ENCODE data around the gene ANO3.

The ANO3 gene

GRCh38 chr11:26324270-26324669 lies 7.7 kb upstream of the ANO3 start:
- H3K9ac ChIP-seq (ENCODE audit: low read length): no peak overlapping the region
- no peak overlapping the region for H3K4me3 ChIP-seq (ENCODE audit: low read length)
- H3K9me3 ChIP-seq (ENCODE audit: control insufficient read depth, low read length): no peaks in the 10 kb centered on the region
- no peaks in the 10 kb centered on the region for H3K36me3 ChIP-seq (ENCODE audit: control insufficient read depth, insufficient read depth, low read length)
- H3K27me3 ChIP-seq (ENCODE audit: control insufficient read depth, insufficient read depth, low read length): no peaks in the 10 kb centered on the region
- H3K4me1 ChIP-seq (ENCODE audit: control insufficient read depth, insufficient read depth, low read length): no peaks in the 10 kb centered on the region

GRCh38 chr11:26326793-26327400 lies 5.0 kb upstream of the ANO3 start:
- no peak overlapping the region for H3K9ac ChIP-seq (ENCODE audit: low read length)
- H3K4me1 ChIP-seq (ENCODE audit: control insufficient read depth, insufficient read depth, low read length): no peaks in the 10 kb centered on the region
- peaks cover 9% of the 10 kb centered on the region for H3K27me3 ChIP-seq (ENCODE audit: control insufficient read depth, insufficient read depth, low read length)
- no peaks in the 10 kb centered on the region for H3K9me3 ChIP-seq (ENCODE audit: control insufficient read depth, low read length)
- no peaks in the 10 kb centered on the region for H3K36me3 ChIP-seq (ENCODE audit: control insufficient read depth, insufficient read depth, low read length)
- no peak overlapping the region for H3K4me3 ChIP-seq (ENCODE audit: low read length)

- H3K27me3 ChIP-seq (ENCODE audit: control insufficient read depth, insufficient read depth, low read length): peaks cover 16% of the 10 kb centered on the region
- no peak overlapping the region for H3K9ac ChIP-seq (ENCODE audit: low read length)
Measured at GRCh38 chr11:26329206-26329605, 2.7 kb upstream of the ANO3 start.

GRCh38 chr11:26330262-26330661 lies 1.7 kb upstream of the ANO3 start:
- Histone ChIP-seq H3K4me1 (ENCODE audit: control insufficient read depth, insufficient read depth, low read length) (no peaks in the 10 kb centered on the region), H3K4me3 (ENCODE audit: low read length) (no peak overlapping the region)

More at GRCh38 chr11:26329206-26329605, 2.7 kb upstream of the ANO3 start:
- no peak overlapping the region for H3K4me3 ChIP-seq (ENCODE audit: low read length)
- no peaks in the 10 kb centered on the region for H3K36me3 ChIP-seq (ENCODE audit: control insufficient read depth, insufficient read depth, low read length)
- H3K9me3 ChIP-seq (ENCODE audit: control insufficient read depth, low read length): no peaks in the 10 kb centered on the region
- H3K4me1 ChIP-seq (ENCODE audit: control insufficient read depth, insufficient read depth, low read length): no peaks in the 10 kb centered on the region

GRCh38 chr11:26332572-26332915 lies 614 bp downstream of the ANO3 start:
- Histone ChIP-seq H3K4me3 (ENCODE audit: low read length) (no peak overlapping the region), H3K9ac (ENCODE audit: low read length) (no peak overlapping the region), H3K4me1 (ENCODE audit: control insufficient read depth, insufficient read depth, low read length) (no peaks in the 10 kb centered on the region), H3K27me3 (ENCODE audit: control insufficient read depth, insufficient read depth, low read length) (peaks cover 25% of the 10 kb centered on the region), H3K9me3 (ENCODE audit: control insufficient read depth, low read length) (no peaks in the 10 kb centered on the region), H3K36me3 (ENCODE audit: control insufficient read depth, insufficient read depth, low read length) (no peaks in the 10 kb centered on the region)

More at GRCh38 chr11:26330262-26330661, 1.7 kb upstream of the ANO3 start:
- H3K9ac ChIP-seq (ENCODE audit: low read length): no peak overlapping the region
- no peaks in the 10 kb centered on the region for H3K36me3 ChIP-seq (ENCODE audit: control insufficient read depth, insufficient read depth, low read length)
- H3K27me3 ChIP-seq (ENCODE audit: control insufficient read depth, insufficient read depth, low read length): peaks cover 18% of the 10 kb centered on the region
- no peaks in the 10 kb centered on the region for H3K9me3 ChIP-seq (ENCODE audit: control insufficient read depth, low read length)

GRCh38 chr11:26333906-26334305 lies 2.0 kb downstream of the ANO3 start:
- no peak overlapping the region for H3K9ac ChIP-seq (ENCODE audit: low read length)
- H3K27me3 ChIP-seq (ENCODE audit: control insufficient read depth, insufficient read depth, low read length): peaks cover 25% of the 10 kb centered on the region
- H3K36me3 ChIP-seq (ENCODE audit: control insufficient read depth, insufficient read depth, low read length): no peaks in the 10 kb centered on the region
- H3K4me3 ChIP-seq (ENCODE audit: low read length): no peak overlapping the region
- no peaks in the 10 kb centered on the region for H3K4me1 ChIP-seq (ENCODE audit: control insufficient read depth, insufficient read depth, low read length)
- H3K9me3 ChIP-seq (ENCODE audit: control insufficient read depth, low read length): no peaks in the 10 kb centered on the region

- H3K4me1 ChIP-seq (ENCODE audit: control insufficient read depth, insufficient read depth, low read length): no peaks in the 10 kb centered on the region
- no peaks in the 10 kb centered on the region for H3K36me3 ChIP-seq (ENCODE audit: control insufficient read depth, insufficient read depth, low read length)
- no peak overlapping the region for H3K4me3 ChIP-seq (ENCODE audit: low read length)
- H3K9me3 ChIP-seq (ENCODE audit: control insufficient read depth, low read length): no peaks in the 10 kb centered on the region
- peaks cover 21% of the 10 kb centered on the region for H3K27me3 ChIP-seq (ENCODE audit: control insufficient read depth, insufficient read depth, low read length)
- no peak overlapping the region for H3K9ac ChIP-seq (ENCODE audit: low read length)
Measured at GRCh38 chr11:26335903-26336302, 4.0 kb downstream of the ANO3 start.

GRCh38 chr11:26344647-26345046 lies 12.7 kb downstream of the ANO3 start:
- no peaks in the 10 kb centered on the region for H3K9me3 ChIP-seq (ENCODE audit: control insufficient read depth, low read length)
- no peaks in the 10 kb centered on the region for H3K27me3 ChIP-seq (ENCODE audit: control insufficient read depth, insufficient read depth, low read length)
- H3K4me1 ChIP-seq (ENCODE audit: control insufficient read depth, insufficient read depth, low read length): no peaks in the 10 kb centered on the region
- no peak overlapping the region for H3K9ac ChIP-seq (ENCODE audit: low read length)
- no peak overlapping the region for H3K4me3 ChIP-seq (ENCODE audit: low read length)
- no peaks in the 10 kb centered on the region for H3K36me3 ChIP-seq (ENCODE audit: control insufficient read depth, insufficient read depth, low read length)

GRCh38 chr11:26348776-26349175 lies 16.8 kb downstream of the ANO3 start:
- Histone ChIP-seq H3K4me3 (ENCODE audit: low read length) (no peak overlapping the region), H3K27me3 (ENCODE audit: control insufficient read depth, insufficient read depth, low read length) (no peaks in the 10 kb centered on the region), H3K36me3 (ENCODE audit: control insufficient read depth, insufficient read depth, low read length) (no peaks in the 10 kb centered on the region), H3K4me1 (ENCODE audit: control insufficient read depth, insufficient read depth, low read length) (no peaks in the 10 kb centered on the region), H3K9me3 (ENCODE audit: control insufficient read depth, low read length) (no peaks in the 10 kb centered on the region), H3K9ac (ENCODE audit: low read length) (no peak overlapping the region)

- Histone ChIP-seq H3K4me1 (ENCODE audit: control insufficient read depth, insufficient read depth, low read length) (no peaks in the 10 kb centered on the region), H3K4me3 (ENCODE audit: low read length) (no peak overlapping the region), H3K9ac (ENCODE audit: low read length) (no peak overlapping the region), H3K27me3 (ENCODE audit: control insufficient read depth, insufficient read depth, low read length) (no peaks in the 10 kb centered on the region), H3K36me3 (ENCODE audit: control insufficient read depth, insufficient read depth, low read length) (no peaks in the 10 kb centered on the region), H3K9me3 (ENCODE audit: control insufficient read depth, low read length) (no peaks in the 10 kb centered on the region)
Measured at GRCh38 chr11:26350002-26350401, 18.1 kb downstream of the ANO3 start.

GRCh38 chr11:26353010-26353409 lies 21.1 kb downstream of the ANO3 start:
- H3K9ac ChIP-seq (ENCODE audit: low read length): no peak overlapping the region
- H3K36me3 ChIP-seq (ENCODE audit: control insufficient read depth, insufficient read depth, low read length): no peaks in the 10 kb centered on the region
- no peaks in the 10 kb centered on the region for H3K9me3 ChIP-seq (ENCODE audit: control insufficient read depth, low read length)
- H3K4me3 ChIP-seq (ENCODE audit: low read length): no peak overlapping the region
- H3K27me3 ChIP-seq (ENCODE audit: control insufficient read depth, insufficient read depth, low read length): no peaks in the 10 kb centered on the region
- H3K4me1 ChIP-seq (ENCODE audit: control insufficient read depth, insufficient read depth, low read length): no peaks in the 10 kb centered on the region

- Histone ChIP-seq H3K27me3 (ENCODE audit: control insufficient read depth, insufficient read depth, low read length) (no peaks in the 10 kb centered on the region), H3K4me3 (ENCODE audit: low read length) (no peak overlapping the region), H3K36me3 (ENCODE audit: control insufficient read depth, insufficient read depth, low read length) (no peaks in the 10 kb centered on the region), H3K4me1 (ENCODE audit: control insufficient read depth, insufficient read depth, low read length) (no peaks in the 10 kb centered on the region), H3K9ac (ENCODE audit: low read length) (no peak overlapping the region), H3K9me3 (ENCODE audit: control insufficient read depth, low read length) (no peaks in the 10 kb centered on the region)
Measured at GRCh38 chr11:26359055-26359454, 27.1 kb downstream of the ANO3 start.

GRCh38 chr11:26365284-26365683 lies 33.4 kb downstream of the ANO3 start:
- Histone ChIP-seq H3K36me3 (ENCODE audit: control insufficient read depth, insufficient read depth, low read length) (no peaks in the 10 kb centered on the region), H3K27me3 (ENCODE audit: control insufficient read depth, insufficient read depth, low read length) (no peaks in the 10 kb centered on the region), H3K9ac (ENCODE audit: low read length) (no peak overlapping the region), H3K9me3 (ENCODE audit: control insufficient read depth, low read length) (no peaks in the 10 kb centered on the region), H3K4me3 (ENCODE audit: low read length) (no peak overlapping the region), H3K4me1 (ENCODE audit: control insufficient read depth, insufficient read depth, low read length) (no peaks in the 10 kb centered on the region)
